Brain pericyte (primary cell): ENCODE measurements around the gene REELD1.

Experiments
- DNase-seq: peaks from one replicate; pipeline ENCODE4 v3.0.0-alpha.2; 2012; ENCODE audit warnings: low read depth, low spot score

The REELD1 gene

DNA sequence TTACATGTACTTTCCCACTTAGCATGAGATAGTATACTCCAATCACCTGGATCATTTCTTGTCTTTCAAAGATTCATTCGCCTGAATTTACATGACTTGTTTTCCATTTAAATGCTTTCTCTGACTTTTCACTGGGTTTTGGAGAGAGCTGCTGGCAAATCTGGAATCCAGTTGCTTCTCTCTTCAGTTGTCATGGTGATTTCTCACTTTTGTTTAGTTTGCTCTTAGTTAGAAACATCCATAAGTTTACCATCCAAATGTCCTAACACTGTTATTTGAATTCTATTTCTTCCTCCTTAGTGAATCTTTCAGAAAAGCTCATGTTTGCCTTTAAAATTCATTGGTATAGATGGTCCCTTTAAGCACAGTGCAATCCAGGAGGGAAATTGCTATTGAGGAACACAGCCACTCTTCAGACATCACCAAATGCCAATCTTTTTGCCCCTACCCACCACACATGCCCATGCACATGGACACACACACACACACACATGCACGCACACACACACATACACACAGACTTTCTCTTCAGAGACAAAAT lies 51.7 kb downstream of the REELD1 start:
- DNase-seq, result no peak

DNA sequence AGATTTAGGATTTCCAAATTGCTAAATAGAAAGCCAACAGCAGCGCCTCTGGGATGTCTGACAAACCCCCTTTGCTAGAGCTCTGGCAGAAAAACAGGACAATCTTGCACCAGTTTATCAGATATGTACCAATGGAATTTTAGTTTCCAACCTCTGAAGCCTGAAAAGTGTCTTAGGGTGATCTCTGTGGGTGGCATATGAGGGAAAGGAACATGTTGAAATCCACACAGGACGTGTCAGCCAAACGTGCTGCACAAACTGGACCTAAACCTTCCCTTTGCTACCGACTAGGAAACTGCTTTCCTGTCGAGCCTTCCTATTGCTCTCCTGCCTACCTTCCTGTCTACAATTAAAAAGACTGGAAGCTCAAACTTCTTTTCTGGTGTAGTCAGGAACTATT lies 53.5 kb downstream of the REELD1 start:
- no peak for DNase-seq

DNA sequence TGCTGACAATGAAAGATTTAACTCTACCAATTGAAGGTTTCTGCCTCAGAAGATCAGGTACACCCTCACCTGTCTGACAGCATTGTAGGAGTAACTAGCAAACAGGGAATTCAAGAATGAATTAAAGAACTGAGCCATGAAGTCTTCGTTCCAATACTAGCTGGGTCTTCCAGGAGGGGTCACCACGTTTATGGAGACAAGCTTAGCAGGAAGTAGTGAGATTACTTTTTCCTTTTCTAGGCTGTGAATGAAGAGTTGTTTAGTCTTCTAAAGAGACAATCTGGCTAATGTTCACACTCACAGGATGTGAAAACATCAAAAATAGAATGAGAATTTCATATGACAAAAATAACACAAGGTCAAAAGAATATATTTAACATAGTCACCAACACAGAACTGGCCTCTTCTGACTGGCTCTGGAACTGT lies 54.9 kb downstream of the REELD1 start:
- no peak for DNase-seq

DNA sequence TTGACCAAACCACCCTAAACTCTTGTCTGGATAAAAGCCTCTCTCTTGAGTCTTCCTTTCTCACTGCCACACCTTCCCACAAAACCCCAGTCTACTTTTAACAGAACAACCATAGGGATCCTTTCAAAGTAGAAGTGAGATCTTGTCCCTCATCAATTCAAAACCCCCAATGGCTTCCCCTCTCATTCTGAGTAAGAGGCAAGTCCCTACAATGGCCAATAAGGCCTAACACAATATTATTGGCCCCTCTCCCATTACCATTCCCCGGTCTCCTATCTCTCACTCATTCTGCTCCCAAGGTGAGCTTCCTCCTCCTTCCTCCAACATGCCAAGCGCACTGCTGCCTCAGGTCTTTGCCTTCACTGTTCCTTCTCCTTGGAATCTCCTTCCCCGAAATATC lies 57.1 kb downstream of the REELD1 start:
- DNase-seq, result no peak

DNA sequence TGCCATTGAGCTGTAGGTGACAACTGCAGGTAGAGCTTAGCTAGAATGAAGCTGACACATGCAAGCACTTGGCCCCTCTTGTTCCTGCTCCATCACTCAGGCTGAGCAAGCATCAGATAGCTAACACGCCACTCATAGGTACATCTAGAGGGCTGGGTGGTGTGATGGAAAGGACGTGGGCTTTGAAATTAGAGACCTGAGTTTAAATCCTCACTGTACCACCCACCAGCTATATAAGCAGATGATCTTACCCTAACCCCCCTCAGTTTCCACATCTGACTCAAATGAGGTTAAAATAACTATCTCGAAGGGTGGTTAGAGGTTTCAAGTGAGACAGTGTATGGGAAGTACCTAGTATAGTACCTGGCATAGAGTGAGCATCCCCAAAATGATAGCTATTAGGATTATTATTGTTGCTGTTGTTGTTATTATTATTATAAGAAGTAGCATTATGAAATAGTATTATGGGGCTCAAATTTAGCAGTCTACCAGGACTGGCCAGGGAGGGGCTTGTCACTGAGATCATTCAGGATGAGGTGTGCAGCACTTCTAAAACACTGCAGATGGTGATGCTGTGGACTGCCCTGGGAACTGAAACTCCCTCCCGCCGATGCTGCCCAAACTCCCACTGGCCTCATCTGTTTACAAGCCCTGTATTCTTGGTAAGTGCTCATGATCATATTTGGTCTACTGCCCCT lies 59.0 kb downstream of the REELD1 start:
- DNase-seq, result no peak

DNA sequence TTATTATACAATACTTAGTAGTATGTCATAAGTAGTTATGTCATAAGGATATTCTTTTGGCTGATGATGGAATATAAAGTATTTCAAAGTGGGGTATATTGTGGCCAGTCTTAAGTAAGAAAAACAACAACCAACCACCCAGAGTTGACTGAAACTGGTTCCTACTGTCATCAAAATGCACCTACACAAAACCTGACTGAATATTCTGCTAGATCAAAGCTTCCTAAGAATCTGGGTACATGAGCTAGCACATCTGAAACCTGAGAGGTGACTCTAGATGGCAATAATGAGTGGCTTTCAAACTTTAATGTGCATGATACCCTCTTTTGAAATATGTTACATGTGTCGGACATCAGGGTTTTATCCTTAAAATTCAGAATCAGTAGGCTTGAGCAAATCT lies 60.4 kb downstream of the REELD1 start:
- DNase-seq, result no peak

DNA sequence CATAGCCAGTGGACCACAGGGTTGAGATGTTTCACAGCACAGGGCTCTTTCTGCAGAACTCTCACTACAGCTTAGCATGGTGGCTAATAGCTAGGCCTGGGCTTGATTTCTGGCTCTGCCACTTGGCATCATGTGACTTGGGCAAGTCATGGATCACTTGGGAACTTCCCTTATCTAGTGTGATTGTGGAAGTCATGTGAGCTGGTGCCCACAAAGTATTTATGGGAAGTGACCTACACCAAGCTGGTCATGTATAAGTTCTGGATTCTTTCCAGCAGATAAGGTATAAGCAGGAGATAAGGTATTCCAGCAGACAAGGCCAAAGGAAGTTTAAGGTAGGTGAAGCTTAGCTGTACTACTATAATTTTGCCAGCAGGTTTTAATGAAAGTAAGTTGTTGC lies 61.0 kb downstream of the REELD1 start:
- DNase-seq, result no peak

DNA sequence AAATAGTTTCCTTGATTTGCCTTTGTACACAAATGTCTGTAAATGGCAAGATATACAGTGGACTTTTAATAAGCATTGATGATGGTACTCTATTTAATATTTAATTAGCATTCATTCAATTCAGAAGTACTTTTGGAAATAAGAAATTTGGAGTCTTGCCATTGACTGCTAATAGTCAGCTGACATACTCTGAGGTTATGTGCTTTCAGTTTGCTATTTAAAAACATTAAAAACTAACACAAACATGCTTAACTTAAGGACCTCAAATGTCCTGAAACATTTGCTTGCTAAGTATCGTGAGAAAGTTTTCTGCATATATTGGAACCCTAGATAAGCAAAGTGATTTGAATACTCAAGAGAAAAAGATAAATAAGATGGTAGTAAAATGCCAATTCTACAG lies 64.6 kb downstream of the REELD1 start:
- no peak for DNase-seq
